Measurements from ENCODE around the gene FSCN2. TPM values are rescaled to one million over a fixed set of nuclear protein-coding genes. Genes with fewer than 3 reads are reported as not detected.

Gene FSCN2
- total and polyA plus RNA-seq, 2 of the 4 experiments (the other 2 are of a cell fraction), result 0.18 to 0.84 TPM

GRCh38 chr17:81487487-81488275 lies 40.5 kb upstream of the FSCN2 start (continued):
- TF ChIP-seq CTCF (conservative IDR thresholded peaks at IDR 0.05; ENCODE audit: low read depth, low read length) (no peak), POLR2A (IDR thresholded peaks at IDR 0.05; ENCODE audit: low read depth, low read length) (peak; percentile 85)

Data from IMR-90 (cell line).